ENCODE measurements around the gene CUTA. TPM values are rescaled to one million over a fixed set of nuclear protein-coding genes. Genes with fewer than 3 reads are reported as not detected.

The CUTA gene
- total and polyA plus RNA-seq, 2 of the 13 experiments (the other 11 are each of a cell fraction or from before 2014, with no cell fraction given) = 170 to 180 TPM

DNA sequence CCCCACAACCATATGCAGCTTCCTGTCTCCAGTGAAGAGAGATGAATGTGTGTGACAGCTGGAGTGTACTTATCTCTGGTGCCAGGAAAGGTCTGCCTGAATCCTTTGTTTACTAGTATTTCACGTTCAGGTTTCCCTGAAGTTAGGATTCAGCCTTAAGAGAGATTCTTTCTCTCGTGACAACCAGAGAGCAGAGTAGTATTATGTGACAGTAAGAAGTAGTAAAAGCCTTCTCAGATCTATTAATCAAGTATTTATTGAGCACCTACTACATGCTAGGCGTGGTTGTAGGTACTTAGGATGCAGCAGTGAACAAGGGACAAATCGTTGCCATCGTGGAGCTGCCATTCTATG, 25.3 kb downstream of the CUTA start:
- in situ Hi-C loops (cut with HindIII; ENCODE audit: extremely low pct_ligation_motif_present, low pct_unique_long_range_greater_than_20kb) = no loop called here
- DNase-seq (ENCODE audit: low spot score) = no peak

More for the DNA sequence above, 25.3 kb downstream of the CUTA start:
- no peak for FAIRE-seq
- POLR2A ChIA-PET = no interaction called here
- Histone ChIP-seq H3K4me1 (ENCODE audit: insufficient read depth, low read length) (peaks cover 49% of the 10 kb centered on the region), H3K36me3 (replicated peaks in 1 of 2; ENCODE audit: control insufficient read depth in 1 of 2, insufficient read depth in 2 of 2, low read length in 2 of 2) (peaks cover 0 to 2% of the 10 kb centered on the region in 2 experiments; a peak in 2 of 5 replicates), H2AFZ (ENCODE audit: low read length) (no peak overlapping the region), H3K79me2 (ENCODE audit: insufficient read depth, low read length) (peaks cover 54% of the 10 kb centered on the region), H3K9me3 (ENCODE audit: low read length) (no peaks in the 10 kb centered on the region), H3K27ac (ENCODE audit: extremely low read length, insufficient read depth, low read length) (peak overlapping the region; percentile 82), H4K20me1 (ENCODE audit: insufficient read depth, low read length) (no peaks in the 10 kb centered on the region), H3K27me3 (ENCODE audit: control insufficient read depth in 1 of 2, insufficient read depth in 2 of 2, low read length in 2 of 2) (no peaks in the 10 kb centered on the region; a peak in 1 of 5 replicates), H3K4me3 (replicated peaks in 1 of 3; ENCODE audit: insufficient read depth in 1 of 3, low read depth in 2 of 3, low read length in 3 of 3) (peak overlapping the region; percentile 83 to 95 (median 90)), H3K4me2 (ENCODE audit: low read depth, low read length) (peak overlapping the region; percentile 80), H3K9ac (ENCODE audit: insufficient read depth, low read depth, low read length) (peak overlapping the region; percentile 90)
- TF ChIP-seq ADNP (CRISPR knock-in tag; IDR thresholded peaks at IDR 0.05) (no peak), FOXA3 (CRISPR knock-in tag; IDR thresholded peaks at IDR 0.05) (0 out of 2 replicates have a peak, but pooled peaks have one; percentile 8), MEF2D (CRISPR knock-in tag; IDR thresholded peaks at IDR 0.05) (no peak), EEA1 (CRISPR knock-in tag; IDR thresholded peaks at IDR 0.05; ENCODE audit: borderline replicate concordance) (no peak), ZSCAN29 (CRISPR knock-in tag; conservative IDR thresholded peaks at IDR 0.05) (no peak), KLF12 (CRISPR knock-in tag; IDR thresholded peaks at IDR 0.05; ENCODE audit: borderline replicate concordance) (no peak), ZSCAN5A (CRISPR knock-in tag; IDR thresholded peaks at IDR 0.05; ENCODE audit: borderline replicate concordance) (no peak), SOX13 (IDR thresholded peaks at IDR 0.05) (no peak), SOX13 (CRISPR knock-in tag; conservative IDR thresholded peaks at IDR 0.05 in 1 of 2, IDR thresholded peaks at IDR 0.05 in 1 of 2) (0 out of 4 replicates have a peak, but pooled peaks of 1 of the 2 experiments have one; percentile 1), ZNF747 (CRISPR knock-in tag; IDR thresholded peaks at IDR 0.05; ENCODE audit: borderline replicate concordance) (0 out of 2 replicates have a peak, but pooled peaks have one; percentile 64), ZMYM3 (CRISPR knock-in tag; IDR thresholded peaks at IDR 0.05) (peak; percentile 42; the same call in 1 of the 2 replicates)
- ATAC-seq = 0 out of 3 replicates have a peak, but pooled peaks have one; percentile 8
- WGBS (ENCODE audit: low lambda C conversion rate) = 8% methylated on average over 5 of the region's 5 CpGs
- intact Hi-C loops (cut with micrococcal nuclease; ENCODE audit: unreplicated experiment) = loop anchor here (5.0 kb wide), 1 partner anchor 195 kb away; no protein-coding TSS in a partner anchor
- no TSS peak for BruUV-seq (replicated peaks)
- CTCF ChIA-PET (ENCODE audit: low intra/inter-chr PET ratio, low total read pairs) = no interaction called here

All from HepG2 (cell line).